ENCODE data around the gene PSMB9.

PSMB9 gene

GRCh38 chr6:32894085-32895005 is 40.4 kb downstream of the PSMB9 start:
- DNase-seq (ENCODE audit: extremely low read depth in 1 of 2, low read depth in 1 of 2), result peak; percentile 86 to 87

GRCh38 chr6:32895006-32895345 is 41.0 kb downstream of the PSMB9 start:
- no peak for DNase-seq (ENCODE audit: extremely low read depth in 1 of 2, low read depth in 1 of 2)

DNA sequence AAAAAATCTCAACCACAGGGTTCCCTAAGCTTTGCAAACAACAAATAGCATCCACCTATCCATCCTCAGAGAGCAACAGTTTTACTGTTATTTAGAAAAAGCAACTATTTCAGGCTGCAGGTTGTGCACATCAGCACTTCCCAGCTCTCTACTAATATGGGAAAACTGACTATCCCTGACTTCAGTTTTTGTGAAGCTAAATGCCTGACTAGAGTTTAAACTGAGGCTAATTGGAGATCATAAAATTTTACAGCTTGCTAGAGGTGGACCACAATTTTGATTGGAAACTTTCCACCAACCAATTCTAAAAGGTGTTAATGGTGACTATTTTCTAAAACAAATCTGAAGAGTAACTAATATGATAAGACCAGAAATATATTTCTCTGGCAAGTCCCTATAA is 50.0 kb downstream of the PSMB9 start:
- no peak for DNase-seq (ENCODE audit: extremely low read depth in 1 of 2, low read depth in 1 of 2)

DNA sequence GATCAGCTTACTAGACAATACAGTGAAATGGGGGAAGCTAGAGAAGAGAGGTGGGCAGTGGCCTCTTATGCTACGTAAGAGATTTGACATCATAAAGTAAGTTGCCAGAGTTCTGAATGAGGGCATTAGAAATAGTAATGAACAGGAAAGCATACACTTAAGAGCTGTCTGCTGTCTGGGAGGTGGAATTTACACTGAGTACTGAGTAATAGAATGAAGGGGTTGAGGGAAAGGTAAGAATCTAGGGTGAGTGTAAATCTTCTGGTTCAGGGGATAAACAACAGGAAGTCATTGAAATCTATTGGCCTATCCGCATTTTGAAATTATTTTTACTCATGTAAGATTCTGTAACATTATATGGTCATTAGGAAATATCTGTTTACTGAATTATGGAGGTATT is 51.1 kb downstream of the PSMB9 start:
- no peak for DNase-seq (ENCODE audit: extremely low read depth in 1 of 2, low read depth in 1 of 2)

GRCh38 chr6:32906539-32906938 is 52.5 kb downstream of the PSMB9 start:
- no peak for DNase-seq (ENCODE audit: extremely low read depth in 1 of 2, low read depth in 1 of 2)

- DNase-seq (ENCODE audit: extremely low read depth in 1 of 2, low read depth in 1 of 2), result no peak
Measured at GRCh38 chr6:32908897-32909296, 54.9 kb downstream of the PSMB9 start.

Data from stimulated activated CD8-positive, alpha-beta memory T cell treated with anti-CD3 and anti-CD28 coated beads, Interleukin-7, amount 100 ng/mL, for 48 hours (primary cell).